Measurements from ENCODE around the gene SLC35B1.

Gene SLC35B1

DNA sequence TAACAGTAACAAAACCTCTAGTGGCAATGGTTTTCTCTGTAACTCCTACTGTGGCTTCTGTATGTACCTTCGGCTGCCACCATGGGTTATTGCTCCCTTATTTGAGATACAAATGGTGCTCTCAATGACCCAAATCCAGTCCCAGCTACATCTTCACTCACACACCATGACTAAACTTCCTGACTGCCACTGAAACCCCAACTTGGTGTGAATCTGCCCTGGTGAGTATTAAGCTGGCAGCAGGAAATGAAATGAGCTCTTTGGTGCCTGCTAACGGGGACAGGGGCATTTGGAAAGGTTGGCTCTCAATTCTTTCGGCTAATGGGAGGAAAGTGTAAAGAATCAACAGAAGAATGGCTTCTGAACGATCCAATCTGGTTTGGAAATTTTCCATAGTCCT is 7.5 kb upstream of the SLC35B1 start:
- DNase-seq (ENCODE audit: low read depth): no peak
- TF ChIP-seq, protein P1, sequence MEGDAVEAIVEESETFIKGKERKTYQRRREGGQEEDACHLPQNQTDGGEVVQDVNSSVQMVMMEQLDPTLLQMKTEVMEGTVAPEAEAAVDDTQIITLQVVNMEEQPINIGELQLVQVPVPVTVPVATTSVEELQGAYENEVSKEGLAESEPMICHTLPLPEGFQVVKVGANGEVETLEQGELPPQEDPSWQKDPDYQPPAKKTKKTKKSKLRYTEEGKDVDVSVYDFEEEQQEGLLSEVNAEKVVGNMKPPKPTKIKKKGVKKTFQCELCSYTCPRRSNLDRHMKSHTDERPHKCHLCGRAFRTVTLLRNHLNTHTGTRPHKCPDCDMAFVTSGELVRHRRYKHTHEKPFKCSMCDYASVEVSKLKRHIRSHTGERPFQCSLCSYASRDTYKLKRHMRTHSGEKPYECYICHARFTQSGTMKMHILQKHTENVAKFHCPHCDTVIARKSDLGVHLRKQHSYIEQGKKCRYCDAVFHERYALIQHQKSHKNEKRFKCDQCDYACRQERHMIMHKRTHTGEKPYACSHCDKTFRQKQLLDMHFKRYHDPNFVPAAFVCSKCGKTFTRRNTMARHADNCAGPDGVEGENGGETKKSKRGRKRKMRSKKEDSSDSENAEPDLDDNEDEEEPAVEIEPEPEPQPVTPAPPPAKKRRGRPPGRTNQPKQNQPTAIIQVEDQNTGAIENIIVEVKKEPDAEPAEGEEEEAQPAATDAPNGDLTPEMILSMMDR (IDR thresholded peaks at IDR 0.05; ENCODE audit: insufficient read depth, low read depth, low read length, missing control alignments): no peak
- no peak overlapping the region for H3K4me3 ChIP-seq (ENCODE audit: low read depth, low read length)

DNA sequence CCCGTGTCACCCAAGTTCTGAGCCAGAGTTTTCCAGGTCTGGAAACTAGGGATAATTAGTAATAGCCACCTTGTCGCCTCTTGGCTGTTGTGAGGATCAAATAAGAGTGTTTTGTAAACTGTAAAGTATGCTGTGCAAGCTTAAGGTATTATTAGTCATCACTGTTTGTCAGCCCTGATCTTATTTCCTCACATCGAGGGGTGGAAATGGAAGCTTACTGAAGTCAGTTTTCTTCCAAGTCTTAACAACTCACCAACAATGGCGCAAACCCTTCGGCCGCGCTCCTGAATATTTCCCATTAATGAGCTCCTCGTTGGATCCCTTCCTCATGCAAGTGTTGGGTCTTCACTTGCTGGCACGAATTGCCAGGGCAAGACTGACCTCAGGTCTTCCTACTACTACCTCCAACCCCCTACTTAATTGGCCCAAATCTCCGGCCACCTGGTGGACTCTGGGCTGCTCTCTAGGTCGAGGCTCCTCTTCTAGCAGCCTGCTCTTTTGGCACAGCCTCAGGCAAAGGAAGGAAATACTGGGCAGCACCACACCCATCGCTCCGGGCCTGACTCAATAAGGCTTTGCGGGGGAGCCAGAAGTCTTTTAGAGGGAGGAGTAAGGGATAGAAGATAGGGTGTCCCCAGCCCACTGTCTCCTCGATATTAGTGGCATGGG is 885 bp upstream of the SLC35B1 start:
- no peak for DNase-seq (ENCODE audit: low read depth)
- TF ChIP-seq, protein P1 (IDR thresholded peaks at IDR 0.05; ENCODE audit: insufficient read depth, low read depth, low read length, missing control alignments): no peak
- peak overlapping the region; percentile 7 for H3K4me3 ChIP-seq (ENCODE audit: low read depth, low read length)

DNA sequence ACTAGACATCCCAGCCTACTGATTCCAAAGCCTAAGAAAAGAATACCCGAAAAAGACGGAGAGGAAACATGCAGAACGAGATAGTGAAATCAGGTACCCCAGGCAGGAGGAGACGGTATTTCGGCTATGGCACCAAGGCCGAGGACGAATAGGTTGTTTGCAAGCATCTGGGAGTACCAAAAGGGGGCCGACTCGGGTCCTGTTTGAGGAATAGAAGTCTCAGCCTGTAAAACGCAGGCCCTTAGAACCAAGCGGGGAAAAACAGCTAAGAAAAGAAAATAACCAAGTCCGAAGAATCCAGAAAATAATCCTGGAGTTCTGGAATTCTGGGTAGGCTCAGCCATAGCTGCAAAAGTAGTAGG is 537 bp downstream of the SLC35B1 start:
- H3K4me3 ChIP-seq (ENCODE audit: low read depth, low read length): peak overlapping the region; percentile 88
- TF ChIP-seq, protein P1 (IDR thresholded peaks at IDR 0.05; ENCODE audit: insufficient read depth, low read depth, low read length, missing control alignments): no peak
- DNase-seq (ENCODE audit: low read depth): peak; percentile 31

DNA sequence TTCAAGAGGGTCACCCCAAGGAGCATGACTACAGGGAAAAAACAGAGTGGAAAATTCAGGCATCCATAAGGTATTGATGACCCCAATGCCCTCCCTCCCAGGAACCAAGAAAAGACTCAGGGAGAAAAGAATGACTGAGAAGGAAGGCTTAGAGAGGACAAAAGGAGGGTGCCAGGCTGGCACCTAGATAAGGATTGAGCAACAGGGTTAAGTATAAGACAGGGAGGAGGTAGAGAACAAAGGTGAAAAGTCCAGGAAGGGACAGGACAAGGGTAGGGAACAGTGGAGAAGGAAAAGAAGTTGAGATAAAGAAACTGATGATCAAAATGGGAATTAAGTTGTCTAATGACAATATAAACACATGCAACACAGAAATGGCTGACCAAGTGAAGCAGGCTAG is 2.5 kb downstream of the SLC35B1 start:
- no peak for DNase-seq (ENCODE audit: low read depth)
- H3K4me3 ChIP-seq (ENCODE audit: low read depth, low read length): no peak overlapping the region
- TF ChIP-seq, protein P1 (IDR thresholded peaks at IDR 0.05; ENCODE audit: insufficient read depth, low read depth, low read length, missing control alignments): no peak

DNA sequence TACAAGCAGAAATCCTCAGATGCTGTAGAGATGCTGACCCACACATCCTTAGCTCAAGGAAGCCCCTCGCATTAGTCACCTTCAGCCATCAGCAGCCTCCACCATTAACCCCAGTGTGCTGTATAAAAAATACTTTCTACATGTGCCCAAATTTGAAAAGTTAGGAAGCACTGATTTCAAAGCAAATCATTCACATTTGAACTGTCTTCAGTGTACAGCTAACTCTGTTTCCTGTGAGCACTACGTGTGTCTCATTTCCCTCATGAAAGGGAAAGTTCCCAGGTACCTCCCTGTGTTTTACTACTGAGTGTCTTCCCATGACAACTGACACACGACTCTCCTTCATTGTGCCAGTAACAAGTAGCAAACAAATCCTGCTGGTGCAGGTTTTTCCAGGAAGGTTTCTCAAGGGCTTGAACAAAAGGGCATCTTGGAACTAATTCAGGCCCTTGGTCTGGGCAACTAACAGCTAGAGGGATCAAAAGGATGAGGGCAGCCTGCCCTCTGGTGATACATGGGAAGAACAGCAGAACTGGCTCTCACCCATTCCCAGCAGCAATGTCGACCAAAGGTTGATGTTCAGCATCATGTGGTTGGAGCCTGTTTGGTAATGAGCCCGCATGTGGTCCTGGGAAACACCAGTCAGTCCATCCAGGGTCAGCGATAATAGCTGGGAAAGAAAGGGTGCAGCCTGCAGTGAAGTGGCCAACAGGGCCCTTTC is 4.0 kb downstream of the SLC35B1 start:
- DNase-seq (ENCODE audit: low read depth): peak; percentile 49
- H3K4me3 ChIP-seq (ENCODE audit: low read depth, low read length): no peak overlapping the region
- TF ChIP-seq, protein P1 (IDR thresholded peaks at IDR 0.05; ENCODE audit: insufficient read depth, low read depth, low read length, missing control alignments): peak; percentile 40

DNA sequence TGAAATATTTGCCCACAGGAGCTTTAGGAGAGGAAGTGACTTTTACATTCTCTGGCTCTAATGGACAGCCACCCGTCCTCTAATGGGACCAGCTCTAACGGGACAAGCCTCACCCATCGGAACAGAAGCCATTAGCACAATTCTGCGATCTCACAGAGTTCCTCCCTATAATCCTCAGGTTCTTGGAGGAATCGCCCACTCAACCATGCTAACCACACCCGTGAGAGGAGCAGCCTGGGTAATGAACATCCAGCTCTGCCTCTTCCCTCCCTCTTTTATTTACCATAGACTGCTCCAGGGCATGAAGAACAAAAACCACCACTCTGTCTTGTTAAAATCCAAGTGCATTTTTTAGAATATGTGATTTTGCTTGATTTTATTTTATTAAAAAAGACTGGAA is 6.8 kb downstream of the SLC35B1 start:
- TF ChIP-seq, protein P1 (IDR thresholded peaks at IDR 0.05; ENCODE audit: insufficient read depth, low read depth, low read length, missing control alignments): no peak
- no peak for DNase-seq (ENCODE audit: low read depth)
- H3K4me3 ChIP-seq (ENCODE audit: low read depth, low read length): no peak overlapping the region

Measured in GM12865 (cell line).